ENCODE measurements around the gene MYL11.

GRCh38 chr16:30352488-30353401 is 21.9 kb upstream of the MYL11 start:
- TF ChIP-seq CTCF (IDR thresholded peaks at IDR 0.05; ENCODE audit: insufficient read depth, low read length) (no peak), SPI1 (IDR thresholded peaks at IDR 0.05; ENCODE audit: borderline replicate concordance, low read depth) (no peak), GABPA (IDR thresholded peaks at IDR 0.05; ENCODE audit: low read depth) (no peak)
